ENCODE data around the gene DISC1.
"Not testable (repeated sequence)": the region's sequence is repeated elsewhere in the genome, so short reads cannot be mapped to it uniquely, and the experiment has no call there.

Gene DISC1

GRCh38 chr1:231636157-231636556 lies 9.6 kb downstream of the DISC1 start:
- no peak for DNase-seq (ENCODE audit: low read depth)

- DNase-seq (ENCODE audit: low read depth) = not testable (repeated sequence)
Observed at GRCh38 chr1:231636922-231637321, 10.3 kb downstream of the DISC1 start.

GRCh38 chr1:231638647-231639046 lies 12.1 kb downstream of the DISC1 start:
- DNase-seq (ENCODE audit: low read depth) = no peak

GRCh38 chr1:231639819-231640218 lies 13.2 kb downstream of the DISC1 start:
- DNase-seq (ENCODE audit: low read depth) = no peak

GRCh38 chr1:231641444-231641843 lies 14.9 kb downstream of the DISC1 start:
- DNase-seq (ENCODE audit: low read depth) = not testable (repeated sequence)

GRCh38 chr1:231642061-231642460 lies 15.5 kb downstream of the DISC1 start:
- not testable (repeated sequence) for DNase-seq (ENCODE audit: low read depth)

- DNase-seq (ENCODE audit: low read depth) = no peak
Observed at GRCh38 chr1:231642618-231643017, 16.0 kb downstream of the DISC1 start.

GRCh38 chr1:231643071-231643934 lies 16.7 kb downstream of the DISC1 start:
- no peak for DNase-seq (ENCODE audit: low read depth)

- DNase-seq (ENCODE audit: low read depth) = no peak
Observed at GRCh38 chr1:231643935-231644237, 17.3 kb downstream of the DISC1 start.

GRCh38 chr1:231645634-231646033 lies 19.0 kb downstream of the DISC1 start:
- not testable (repeated sequence) for DNase-seq (ENCODE audit: low read depth)

GRCh38 chr1:231646165-231646564 lies 19.6 kb downstream of the DISC1 start:
- not testable (repeated sequence) for DNase-seq (ENCODE audit: low read depth)

- not testable (repeated sequence) for DNase-seq (ENCODE audit: low read depth)
Observed at GRCh38 chr1:231651621-231652260, 25.2 kb downstream of the DISC1 start.

GRCh38 chr1:231653632-231654031 lies 27.0 kb downstream of the DISC1 start:
- no peak for DNase-seq (ENCODE audit: low read depth)

- no peak for DNase-seq (ENCODE audit: low read depth)
Observed at GRCh38 chr1:231656741-231657140, 30.2 kb downstream of the DISC1 start.

- not testable (repeated sequence) for DNase-seq (ENCODE audit: low read depth)
Observed at GRCh38 chr1:231658223-231658622, 31.6 kb downstream of the DISC1 start.

- no peak for DNase-seq (ENCODE audit: low read depth)
Observed at GRCh38 chr1:231660198-231660597, 33.6 kb downstream of the DISC1 start.

GRCh38 chr1:231663211-231663792 lies 36.7 kb downstream of the DISC1 start:
- DNase-seq (ENCODE audit: low read depth) = no peak

GRCh38 chr1:231665101-231665500 lies 38.5 kb downstream of the DISC1 start:
- no peak for DNase-seq (ENCODE audit: low read depth)

- no peak for DNase-seq (ENCODE audit: low read depth)
Observed at GRCh38 chr1:231665726-231666125, 39.1 kb downstream of the DISC1 start.

GRCh38 chr1:231666220-231666936 lies 39.8 kb downstream of the DISC1 start:
- DNase-seq (ENCODE audit: low read depth) = no peak

- DNase-seq (ENCODE audit: low read depth) = no peak
Observed at GRCh38 chr1:231666937-231667608, 40.5 kb downstream of the DISC1 start.

All from activated gamma-delta T cell treated with anti-CD3 and anti-CD28 coated beads, Interleukin-2, amount 50 U/mL, for 16 hours (primary cell).